PC-9 (cell line): ENCODE results near the gene FARP1. TPM values are rescaled to one million over a fixed set of nuclear protein-coding genes. Genes with fewer than 3 reads are reported as not detected.

Source experiments
- BruUV-seq: library from RNA; stranded (reverse); fragments of 400-500 nt; replicated peaks from 2 replicates; lab custom pipeline; 2021; lab: Mats Ljungman, UMichigan
- CTCF ChIA-PET: fragments of 300-600 bp; sonication (Branson Sonifier 250); formaldehyde crosslinking; loops from one replicate; lab custom pipeline; 2022; ENCODE audit warnings: antibody characterized with exemption; lab: Charles Lee
- POLR2A ChIA-PET: fragments of 300-600 bp; sonication (Branson Sonifier 250); formaldehyde crosslinking; loops from one replicate; lab custom pipeline; 2022; ENCODE audit warnings: antibody characterized with exemption; ENCODE audit not compliant: unreplicated experiment; lab: Charles Lee
- DNase-seq, 2 experiments: peaks; one replicate each; pipeline versions ENCODE4 v3.0.0 to v3.0.0-alpha.2; 2015 to 2022; ENCODE audit warnings: mixed read lengths in 1 of 2
- H2AFZ ChIP-seq: fragments of 200-600 bp; sonication (generic); 2 replicates; pipeline ENCODE4 v1.8.1; 2017; ENCODE audit warnings: antibody characterized with exemption
- H3F3A ChIP-seq: fragments of 200-600 bp; sonication (generic); 2 replicates; pipeline ENCODE4 v1.8.1; 2017; ENCODE audit warnings: antibody characterized with exemption, mild to moderate bottlenecking, low read depth; ENCODE audit not compliant: insufficient read depth
- H3K27ac ChIP-seq: fragments of 200-600 bp; sonication (generic); 2 replicates; pipeline ENCODE4 v1.6.1; 2016; ENCODE audit warnings: mixed run types
- H3K27me3 ChIP-seq: fragments of 200-600 bp; sonication (generic); 2 replicates; pipeline ENCODE4 v1.6.1; 2016; ENCODE audit warnings: low read depth, mixed run types; ENCODE audit not compliant: insufficient read depth
- H3K36me3 ChIP-seq: fragments of 200-600 bp; sonication (generic); 2 replicates; pipeline ENCODE4 v1.6.1; 2016; ENCODE audit warnings: low read depth, mixed run types
- H3K4me1 ChIP-seq: fragments of 200-600 bp; sonication (generic); replicated peaks from 2 replicates; pipeline ENCODE4 v1.6.1; 2016; ENCODE audit warnings: mixed run types; ENCODE audit not compliant: insufficient read depth
- H3K4me2 ChIP-seq: fragments of 200-600 bp; sonication (generic); 2 replicates; pipeline ENCODE4 v1.6.1; 2017; ENCODE audit warnings: mixed run types
- H3K4me3 ChIP-seq: fragments of 200-600 bp; sonication (generic); 2 replicates; pipeline ENCODE4 v1.6.1; 2016; ENCODE audit warnings: mixed run types
- H3K79me2 ChIP-seq: fragments of 200-600 bp; sonication (generic); 2 replicates; pipeline ENCODE4 v1.6.1; 2017; ENCODE audit warnings: low read depth, mixed run types
- H3K9me2 ChIP-seq: fragments of 200-600 bp; sonication (generic); 2 replicates; pipeline ENCODE4 v1.8.1; 2017; ENCODE audit warnings: mild to moderate bottlenecking; ENCODE audit not compliant: insufficient read depth
- H3K9me3 ChIP-seq: fragments of 200-600 bp; sonication (generic); 2 replicates; pipeline ENCODE4 v1.8.1; 2016; ENCODE audit warnings: low read depth; ENCODE audit not compliant: insufficient read depth
- H4K20me1 ChIP-seq: fragments of 200-600 bp; sonication (generic); 2 replicates; pipeline ENCODE4 v1.8.1; 2017; ENCODE audit not compliant: insufficient read depth
- CTCF ChIP-seq: fragments of 200-600 bp; sonication (generic); conservative IDR thresholded peaks from 2 replicates; pipeline ENCODE4 v1.6.1; 2017; ENCODE audit warnings: mixed run types, antibody characterized with exemption, mild to moderate bottlenecking, moderate library complexity
- EZH2 ChIP-seq: fragments of 200-600 bp; sonication (generic); IDR thresholded peaks from 2 replicates; pipeline ENCODE4 v1.8.0; 2017; ENCODE audit warnings: antibody characterized with exemption, low read depth
- intact Hi-C: fragments of 100-400 bp; cut with micrococcal nuclease; formaldehyde crosslinking; loops from one replicate; pipeline ENCODE4 v1.10.0; 2022; ENCODE audit not compliant: unreplicated experiment
- total RNA-seq: library from RNA; stranded (reverse); gene quantifications from 2 replicates; pipeline ENCODE4 v1.2.3, GENCODE V29; 2021

FARP1 gene
- total RNA-seq, 1 experiment from 2014 or later = 62.1 TPM

DNA sequence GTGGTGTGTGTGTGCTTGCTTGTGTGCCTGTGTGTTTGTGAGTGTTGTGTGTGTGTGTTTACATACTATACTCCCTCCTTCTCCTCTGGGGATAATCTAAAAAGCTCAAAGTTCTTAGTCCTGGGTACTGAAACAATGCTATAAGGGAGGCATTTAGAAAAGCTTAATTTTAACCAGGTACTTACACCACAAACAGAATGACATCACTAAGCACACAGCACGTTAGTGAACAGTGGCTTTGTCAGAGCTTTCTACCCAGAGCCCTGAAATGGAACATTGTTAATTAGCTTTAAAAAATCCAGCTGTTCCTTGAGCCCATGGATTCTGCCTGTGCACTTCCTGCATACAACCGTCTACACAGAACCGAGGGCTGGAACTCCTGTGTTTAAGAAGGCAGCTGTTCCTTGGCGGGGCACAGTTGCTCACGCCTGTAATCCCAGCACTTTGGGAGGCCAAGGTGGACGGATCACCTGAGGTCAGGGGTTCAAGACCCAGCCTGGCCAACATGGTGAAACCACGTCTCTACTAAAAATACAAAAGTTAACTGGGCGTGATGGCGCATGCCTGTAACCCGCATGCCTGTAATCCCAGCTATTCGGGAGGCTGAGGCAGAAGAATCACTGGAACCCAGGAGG, 103.8 kb downstream of the FARP1 start:
- BruUV-seq = no TSS peak
- no peaks in the 10 kb centered on the region for H3K4me1 ChIP-seq
- TF ChIP-seq CTCF = no peak
- TF ChIP-seq EZH2 = no peak
- CTCF ChIA-PET = no interaction called here
- no peak overlapping the region for H3K4me3 ChIP-seq
- H3K79me2 ChIP-seq = no peaks in the 10 kb centered on the region
- POLR2A ChIA-PET = interaction anchor here (0.6 kb wide), 1 partner anchor 9 kb away, joined by 3 read pairs; no protein-coding TSS in a partner anchor
- H3K27me3 ChIP-seq = no peaks in the 10 kb centered on the region
- H3K9me3 ChIP-seq = no peaks in the 10 kb centered on the region
- H3K9me2 ChIP-seq = no peaks in the 10 kb centered on the region
- no peak overlapping the region for H3K4me2 ChIP-seq
- no peak overlapping the region for H3K27ac ChIP-seq
- intact Hi-C loops = no loop called here
- no peaks in the 10 kb centered on the region for H3K36me3 ChIP-seq
- no peak for DNase-seq
- no peaks in the 10 kb centered on the region for H3F3A ChIP-seq
- no peaks in the 10 kb centered on the region for H4K20me1 ChIP-seq
- no peak overlapping the region for H2AFZ ChIP-seq

DNA sequence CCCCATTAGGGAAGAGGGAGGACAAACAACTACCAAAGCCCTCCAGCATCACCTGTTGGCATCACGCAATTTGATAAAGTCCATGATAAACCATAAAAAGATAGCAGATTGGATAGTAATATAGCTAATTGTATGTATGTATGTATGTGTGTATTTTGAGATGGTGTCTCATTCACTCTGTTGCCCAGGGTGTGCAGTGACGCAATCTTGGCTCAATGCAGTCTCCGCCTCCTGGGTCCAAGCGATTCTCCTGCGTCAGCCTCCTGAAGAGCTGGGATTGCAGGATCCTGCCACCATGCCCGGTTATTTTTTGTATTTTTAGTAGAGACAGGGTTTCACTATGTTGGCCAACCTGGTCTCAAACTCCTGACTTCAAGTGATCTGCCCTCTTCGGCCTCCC, 108.8 kb downstream of the FARP1 start:
- no peaks in the 10 kb centered on the region for H3K36me3 ChIP-seq
- H3K4me1 ChIP-seq = peaks cover 7% of the 10 kb centered on the region
- H3K9me2 ChIP-seq = no peaks in the 10 kb centered on the region
- H3K79me2 ChIP-seq = no peaks in the 10 kb centered on the region
- H3K27ac ChIP-seq = no peak overlapping the region
- H4K20me1 ChIP-seq = no peaks in the 10 kb centered on the region
- no TSS peak for BruUV-seq
- no peak overlapping the region for H3K4me3 ChIP-seq
- intact Hi-C loops = no loop called here
- no peak for TF ChIP-seq CTCF
- no peak for TF ChIP-seq EZH2
- H3F3A ChIP-seq = no peaks in the 10 kb centered on the region
- H3K4me2 ChIP-seq = no peak overlapping the region
- H3K9me3 ChIP-seq = no peaks in the 10 kb centered on the region
- H3K27me3 ChIP-seq = no peaks in the 10 kb centered on the region
- POLR2A ChIA-PET = no interaction called here
- DNase-seq = no peak
- CTCF ChIA-PET = no interaction called here
- H2AFZ ChIP-seq = no peak overlapping the region

DNA sequence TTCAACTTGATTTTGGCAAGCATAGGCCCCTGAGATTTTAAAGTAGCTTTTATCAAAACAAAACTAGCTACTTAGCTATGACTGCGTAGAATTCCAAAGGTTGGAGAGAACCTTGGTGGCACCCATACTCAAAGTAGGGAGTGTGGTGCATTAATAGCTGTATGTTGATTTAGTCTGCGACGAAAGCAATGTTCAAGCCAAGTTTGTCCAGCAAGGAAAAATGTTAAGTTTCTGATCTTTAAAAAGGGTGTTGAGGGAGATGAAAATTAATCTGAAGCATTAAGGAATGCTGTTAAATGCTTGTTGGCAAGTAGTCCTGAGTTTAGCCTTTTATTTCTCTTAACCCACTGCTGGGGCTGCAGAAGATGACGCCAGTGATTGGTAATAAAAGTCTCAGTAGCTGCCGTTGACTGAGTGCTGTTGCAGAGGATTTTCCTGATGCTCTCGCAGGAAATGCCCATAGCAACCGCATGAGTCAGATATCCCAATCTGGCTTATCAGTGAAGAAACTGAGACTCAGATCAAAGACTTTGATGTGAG, 110.1 kb downstream of the FARP1 start:
- POLR2A ChIA-PET = no interaction called here
- CTCF ChIA-PET = no interaction called here
- no peak for DNase-seq
- H3K4me2 ChIP-seq = no peak overlapping the region
- no peaks in the 10 kb centered on the region for H4K20me1 ChIP-seq
- H3F3A ChIP-seq = no peaks in the 10 kb centered on the region
- H3K36me3 ChIP-seq = no peaks in the 10 kb centered on the region
- H2AFZ ChIP-seq = no peak overlapping the region
- H3K9me3 ChIP-seq = no peaks in the 10 kb centered on the region
- H3K4me1 ChIP-seq = peaks cover 7% of the 10 kb centered on the region
- no peak overlapping the region for H3K27ac ChIP-seq
- H3K79me2 ChIP-seq = no peaks in the 10 kb centered on the region
- TF ChIP-seq EZH2 (no peak), CTCF (no peak)
- no peak overlapping the region for H3K4me3 ChIP-seq
- intact Hi-C loops = no loop called here
- H3K9me2 ChIP-seq = no peaks in the 10 kb centered on the region
- no peaks in the 10 kb centered on the region for H3K27me3 ChIP-seq
- no TSS peak for BruUV-seq
